ENCODE measurements around the gene HLA-DRB1. TPM values are rescaled to one million over a fixed set of nuclear protein-coding genes. Genes with fewer than 3 reads are reported as not detected.

HLA-DRB1 gene
- total RNA-seq, 1 donor from 2014 or later, result 25.5 TPM

GRCh38 chr6:32576250-32576649 is 13.4 kb downstream of the HLA-DRB1 start:
- no peaks in the 10 kb centered on the region for H3K4me1 ChIP-seq
- no peaks in the 10 kb centered on the region for H3K36me3 ChIP-seq
- no peak for DNase-seq (ENCODE audit: extremely low spot score in 2 of 2)
- no peaks in the 10 kb centered on the region for H3K9me3 ChIP-seq
- H3K27me3 ChIP-seq, result no peaks in the 10 kb centered on the region
- TF ChIP-seq POLR2A (IDR thresholded peaks at IDR 0.05) (no peak), POLR2AphosphoS5 (IDR thresholded peaks at IDR 0.05; ENCODE audit: insufficient read depth in 1 of 2, low read depth in 1 of 2) (no peak), CTCF (IDR thresholded peaks at IDR 0.05) (no peak)
- H3K27ac ChIP-seq, result no peak overlapping the region
- no peak overlapping the region for H3K4me3 ChIP-seq
- intact Hi-C loops (cut with DNase I), result no loop called here

GRCh38 chr6:32570363-32570905 is 19.2 kb downstream of the HLA-DRB1 start:
- no peak for DNase-seq (ENCODE audit: extremely low spot score in 2 of 2)
- intact Hi-C loops (cut with DNase I), result no loop called here
- H3K27me3 ChIP-seq, result no peaks in the 10 kb centered on the region
- no peaks in the 10 kb centered on the region for H3K9me3 ChIP-seq
- H3K4me3 ChIP-seq, result no peak overlapping the region
- H3K36me3 ChIP-seq, result no peaks in the 10 kb centered on the region
- H3K4me1 ChIP-seq, result no peaks in the 10 kb centered on the region
- TF ChIP-seq POLR2A (IDR thresholded peaks at IDR 0.05), result no peak
- no peak for TF ChIP-seq POLR2AphosphoS5 (IDR thresholded peaks at IDR 0.05; ENCODE audit: insufficient read depth in 1 of 2, low read depth in 1 of 2)
- no peak for TF ChIP-seq CTCF (IDR thresholded peaks at IDR 0.05)
- H3K27ac ChIP-seq, result no peak overlapping the region

GRCh38 chr6:32568561-32568960 is 21.1 kb downstream of the HLA-DRB1 start:
- Histone ChIP-seq H3K27me3 (no peaks in the 10 kb centered on the region), H3K9me3 (no peaks in the 10 kb centered on the region), H3K36me3 (no peaks in the 10 kb centered on the region), H3K27ac (no peak overlapping the region), H3K4me1 (no peaks in the 10 kb centered on the region), H3K4me3 (no peak overlapping the region)
- TF ChIP-seq CTCF (IDR thresholded peaks at IDR 0.05) (no peak), POLR2AphosphoS5 (IDR thresholded peaks at IDR 0.05; ENCODE audit: insufficient read depth in 1 of 2, low read depth in 1 of 2) (no peak), POLR2A (IDR thresholded peaks at IDR 0.05) (no peak)
- intact Hi-C loops (cut with DNase I), result no loop called here
- DNase-seq (ENCODE audit: extremely low spot score in 2 of 2), result no peak

- H3K4me1 ChIP-seq, result no peaks in the 10 kb centered on the region
- DNase-seq (ENCODE audit: extremely low spot score in 2 of 2), result no peak
- no peaks in the 10 kb centered on the region for H3K9me3 ChIP-seq
- intact Hi-C loops (cut with DNase I), result no loop called here
- H3K36me3 ChIP-seq, result no peaks in the 10 kb centered on the region
- H3K27me3 ChIP-seq, result no peaks in the 10 kb centered on the region
- H3K4me3 ChIP-seq, result no peak overlapping the region
- no peak for TF ChIP-seq POLR2AphosphoS5 (IDR thresholded peaks at IDR 0.05; ENCODE audit: insufficient read depth in 1 of 2, low read depth in 1 of 2)
- no peak for TF ChIP-seq CTCF (IDR thresholded peaks at IDR 0.05)
- no peak for TF ChIP-seq POLR2A (IDR thresholded peaks at IDR 0.05)
- H3K27ac ChIP-seq, result no peak overlapping the region
Measured at GRCh38 chr6:32566957-32567356, 22.7 kb downstream of the HLA-DRB1 start.

GRCh38 chr6:32565511-32565910 is 24.1 kb downstream of the HLA-DRB1 start:
- intact Hi-C loops (cut with DNase I), result no loop called here
- Histone ChIP-seq H3K4me3 (no peak overlapping the region), H3K27me3 (no peaks in the 10 kb centered on the region), H3K27ac (no peak overlapping the region), H3K4me1 (no peaks in the 10 kb centered on the region), H3K9me3 (no peaks in the 10 kb centered on the region), H3K36me3 (no peaks in the 10 kb centered on the region)
- TF ChIP-seq POLR2AphosphoS5 (IDR thresholded peaks at IDR 0.05; ENCODE audit: insufficient read depth in 1 of 2, low read depth in 1 of 2), result no peak
- TF ChIP-seq POLR2A (IDR thresholded peaks at IDR 0.05), result no peak
- TF ChIP-seq CTCF (IDR thresholded peaks at IDR 0.05), result no peak
- no peak for DNase-seq (ENCODE audit: extremely low spot score in 2 of 2)
